GM18870 (cell line): Measurements from ENCODE around the gene USP34.
A peak's percentile ranks its signal among the peaks of the same experiment; 100 is the strongest.
"Not testable (repeated sequence)": the region's sequence is repeated elsewhere in the genome, so short reads cannot be mapped to it uniquely, and the experiment has no call there.

Experiments used
- ATAC-seq: cut with Tn5 transposase; IDR thresholded peaks from one replicate; pipeline ENCODE4 v1.9.1; 2021; ENCODE audit warnings: moderate library complexity; ENCODE audit not compliant: unreplicated experiment

USP34 gene

GRCh38 chr2:61463769-61464475, 7.0 kb downstream of the USP34 start:
- ATAC-seq = no peak

GRCh38 chr2:61461404-61461803, 9.5 kb downstream of the USP34 start:
- no peak for ATAC-seq

GRCh38 chr2:61460163-61460562, 10.7 kb downstream of the USP34 start:
- ATAC-seq = no peak

GRCh38 chr2:61456746-61457420, 14.0 kb downstream of the USP34 start:
- ATAC-seq = no peak

GRCh38 chr2:61456070-61456745, 14.7 kb downstream of the USP34 start:
- no peak for ATAC-seq

- not testable (repeated sequence) for ATAC-seq
Measured at GRCh38 chr2:61454972-61455371, 15.9 kb downstream of the USP34 start.

- no peak for ATAC-seq
Measured at GRCh38 chr2:61454383-61454782, 16.5 kb downstream of the USP34 start.

- ATAC-seq = no peak
Measured at GRCh38 chr2:61452392-61452791, 18.5 kb downstream of the USP34 start.

GRCh38 chr2:61451178-61451577, 19.7 kb downstream of the USP34 start:
- no peak for ATAC-seq

- peak; percentile 61 for ATAC-seq
Measured at GRCh38 chr2:61450144-61450543, 20.7 kb downstream of the USP34 start.

GRCh38 chr2:61448229-61448628, 22.7 kb downstream of the USP34 start:
- ATAC-seq = no peak

GRCh38 chr2:61446971-61447370, 23.9 kb downstream of the USP34 start:
- ATAC-seq = not testable (repeated sequence)

- peak; percentile 98 for ATAC-seq
Measured at GRCh38 chr2:61443342-61444041, 27.4 kb downstream of the USP34 start.

- no peak for ATAC-seq
Measured at GRCh38 chr2:61439241-61440002, 31.5 kb downstream of the USP34 start.

- ATAC-seq = no peak
Measured at GRCh38 chr2:61438670-61439069, 32.2 kb downstream of the USP34 start.

GRCh38 chr2:61437170-61437569, 33.7 kb downstream of the USP34 start:
- no peak for ATAC-seq

- no peak for ATAC-seq
Measured at GRCh38 chr2:61436092-61436491, 34.8 kb downstream of the USP34 start.

- ATAC-seq = no peak
Measured at GRCh38 chr2:61435291-61435690, 35.6 kb downstream of the USP34 start.

GRCh38 chr2:61434314-61434713, 36.6 kb downstream of the USP34 start:
- ATAC-seq = no peak

- ATAC-seq = no peak
Measured at GRCh38 chr2:61433606-61434005, 37.3 kb downstream of the USP34 start.

GRCh38 chr2:61432990-61433389, 37.9 kb downstream of the USP34 start:
- ATAC-seq = no peak
